KMS-11 (cell line): ENCODE measurements around the gene DNMT3A.

ENCODE experiments used
- H2AFZ ChIP-seq: fragments of 200-600 bp; sonication (generic); 2 replicates; pipeline ENCODE4 v1.6.1; 2016; ENCODE audit warnings: antibody characterized with exemption, mixed run types, low read depth
- H3K27ac ChIP-seq: fragments of 200-600 bp; sonication (generic); 2 replicates; pipeline ENCODE4 v1.6.1; 2016; ENCODE audit warnings: mild to moderate bottlenecking, mixed run types
- H3K27me3 ChIP-seq: fragments of 200-600 bp; sonication (generic); 2 replicates; pipeline ENCODE4 v1.6.1; 2017; ENCODE audit warnings: mild to moderate bottlenecking, low read depth, mixed run types, moderate library complexity; ENCODE audit not compliant: insufficient read depth
- H3K36me3 ChIP-seq: fragments of 200-600 bp; sonication (generic); 2 replicates; pipeline ENCODE4 v1.6.1; 2017; ENCODE audit warnings: mild to moderate bottlenecking, mixed run types; ENCODE audit not compliant: insufficient read depth
- H3K4me1 ChIP-seq: fragments of 200-600 bp; sonication (generic); 2 replicates; pipeline ENCODE4 v1.6.1; 2016; ENCODE audit warnings: mild to moderate bottlenecking, low read depth, mixed run types; ENCODE audit not compliant: poor library complexity, severe bottlenecking
- H3K4me2 ChIP-seq: fragments of 200-600 bp; sonication (generic); 2 replicates; pipeline ENCODE4 v1.7.0; 2016; ENCODE audit warnings: mild to moderate bottlenecking, mixed run types
- H3K4me3 ChIP-seq: fragments of 200-600 bp; sonication (generic); IDR thresholded peaks from 2 replicates; pipeline ENCODE4 v1.6.1; 2017; ENCODE audit warnings: low read depth, low read length, mixed read lengths; ENCODE audit not compliant: insufficient read depth
- H3K79me2 ChIP-seq: fragments of 200-600 bp; sonication (generic); 2 replicates; pipeline ENCODE4 v1.6.1; 2016; ENCODE audit warnings: low read depth, mixed run types; ENCODE audit not compliant: insufficient read depth
- H3K9ac ChIP-seq: fragments of 200-600 bp; sonication (generic); 2 replicates; pipeline ENCODE4 v1.6.1; 2016; ENCODE audit warnings: mild to moderate bottlenecking, mixed run types
- H4K20me1 ChIP-seq: fragments of 200-600 bp; sonication (generic); 2 replicates; pipeline ENCODE4 v1.6.1; 2016; ENCODE audit warnings: mild to moderate bottlenecking, mixed run types; ENCODE audit not compliant: insufficient read depth
- CTCF ChIP-seq: fragments of 200-600 bp; sonication (generic); conservative IDR thresholded peaks from 2 replicates; pipeline ENCODE4 v1.6.1; 2017; ENCODE audit warnings: low read depth, mild to moderate bottlenecking, antibody characterized with exemption, low read length, moderate library complexity, mixed read lengths

The DNMT3A gene

GRCh38 chr2:25306777-25307368, 34.9 kb downstream of the DNMT3A start:
- Histone ChIP-seq H3K4me1 (peaks cover 11% of the 10 kb centered on the region), H2AFZ (no peak overlapping the region), H4K20me1 (no peaks in the 10 kb centered on the region), H3K79me2 (no peaks in the 10 kb centered on the region), H3K27ac (no peak overlapping the region), H3K4me2 (no peak overlapping the region), H3K4me3 (no peak overlapping the region), H3K9ac (no peak overlapping the region), H3K36me3 (no peaks in the 10 kb centered on the region), H3K27me3 (0 out of 2 replicates have a peak, but pooled peaks cover 9% of the 10 kb centered on the region)
- no peak for TF ChIP-seq CTCF

GRCh38 chr2:25305775-25306174, 36.0 kb downstream of the DNMT3A start:
- Histone ChIP-seq H3K36me3 (no peaks in the 10 kb centered on the region), H3K4me1 (peaks cover 22% of the 10 kb centered on the region), H3K4me3 (no peak overlapping the region)

GRCh38 chr2:25304826-25305596, 36.7 kb downstream of the DNMT3A start:
- H4K20me1 ChIP-seq, result no peaks in the 10 kb centered on the region
- H3K36me3 ChIP-seq, result no peaks in the 10 kb centered on the region
- H3K79me2 ChIP-seq, result no peaks in the 10 kb centered on the region
- 0 out of 2 replicates have a peak, but pooled peaks cover 9% of the 10 kb centered on the region for H3K27me3 ChIP-seq
- no peak for TF ChIP-seq CTCF
- H3K4me2 ChIP-seq, result no peak overlapping the region
- no peak overlapping the region for H3K27ac ChIP-seq
- no peak overlapping the region for H3K4me3 ChIP-seq
- no peak overlapping the region for H2AFZ ChIP-seq
- H3K4me1 ChIP-seq, result peaks cover 28% of the 10 kb centered on the region
- no peak overlapping the region for H3K9ac ChIP-seq

More at GRCh38 chr2:25305775-25306174, 36.0 kb downstream of the DNMT3A start:
- Histone ChIP-seq H3K79me2 (no peaks in the 10 kb centered on the region), H3K9ac (no peak overlapping the region), H3K27ac (no peak overlapping the region), H3K4me2 (no peak overlapping the region), H2AFZ (no peak overlapping the region), H4K20me1 (no peaks in the 10 kb centered on the region), H3K27me3 (0 out of 2 replicates have a peak, but pooled peaks cover 9% of the 10 kb centered on the region)
- no peak for TF ChIP-seq CTCF

- Histone ChIP-seq H2AFZ (no peak overlapping the region), H3K36me3 (no peaks in the 10 kb centered on the region), H3K4me2 (no peak overlapping the region), H3K4me1 (peaks cover 28% of the 10 kb centered on the region), H4K20me1 (no peaks in the 10 kb centered on the region), H3K79me2 (no peaks in the 10 kb centered on the region), H3K27me3 (0 out of 2 replicates have a peak, but pooled peaks cover 9% of the 10 kb centered on the region), H3K9ac (no peak overlapping the region), H3K4me3 (no peak overlapping the region), H3K27ac (no peak overlapping the region)
- no peak for TF ChIP-seq CTCF
Observed at GRCh38 chr2:25304321-25304720, 37.4 kb downstream of the DNMT3A start.
